Activated T-helper 1 cell treated with Interleukin-2 at 50 U/mL for 16 hours (primary cell): ENCODE measurements around the gene PRPF19.

Experiments used
- DNase-seq: peaks from one replicate; pipeline ENCODE4 v3.0.0-alpha.2; 2020; ENCODE audit warnings: low read depth

PRPF19 gene

DNA sequence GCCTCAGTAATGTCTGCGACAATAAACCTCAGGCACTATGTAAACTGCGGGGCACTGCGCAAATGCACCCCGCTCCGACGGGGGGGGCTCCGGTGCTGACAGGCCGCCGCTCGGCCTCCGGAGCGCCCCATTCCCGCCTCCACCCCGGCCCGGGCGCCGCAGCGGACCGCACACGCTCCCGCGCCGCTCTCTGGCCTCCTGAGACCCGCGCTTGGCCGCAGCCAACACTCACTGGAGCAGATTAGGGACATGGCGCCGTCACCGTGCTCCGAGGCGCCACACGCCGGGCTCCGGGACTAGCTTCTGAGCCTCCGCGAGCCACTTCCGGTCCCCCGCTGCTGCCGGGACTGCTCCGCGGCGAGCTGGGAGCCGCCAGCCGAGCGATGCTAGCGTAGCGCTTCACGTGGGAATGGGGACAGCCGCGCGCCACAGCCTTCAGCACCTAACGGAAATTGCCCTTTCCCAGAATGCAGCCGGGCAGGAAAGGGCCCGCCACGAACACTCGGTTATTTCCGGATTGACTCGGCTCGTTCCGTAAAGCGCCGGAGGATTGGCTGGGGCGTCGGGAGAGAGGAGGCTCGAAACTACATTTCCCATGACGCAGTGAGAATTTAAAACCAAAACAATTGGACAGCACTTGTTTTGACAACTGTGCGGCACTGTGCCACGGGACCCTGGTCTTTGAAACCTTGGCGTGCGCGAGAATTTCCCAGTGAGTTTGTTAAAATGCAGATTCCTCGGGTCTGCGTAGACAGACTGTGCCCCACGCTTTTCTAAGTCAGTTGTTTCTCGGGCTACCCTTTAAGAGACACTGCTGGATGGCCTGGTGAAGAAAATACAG lies at the start of gene PRPF19:
Gene PRPF19, minus strand, starts transcription at position 454 of the 841 bp plus-strand sequence. Its CDS starts 203 bp downstream, at position 251.
- DNase-seq = peak; percentile 97

DNA sequence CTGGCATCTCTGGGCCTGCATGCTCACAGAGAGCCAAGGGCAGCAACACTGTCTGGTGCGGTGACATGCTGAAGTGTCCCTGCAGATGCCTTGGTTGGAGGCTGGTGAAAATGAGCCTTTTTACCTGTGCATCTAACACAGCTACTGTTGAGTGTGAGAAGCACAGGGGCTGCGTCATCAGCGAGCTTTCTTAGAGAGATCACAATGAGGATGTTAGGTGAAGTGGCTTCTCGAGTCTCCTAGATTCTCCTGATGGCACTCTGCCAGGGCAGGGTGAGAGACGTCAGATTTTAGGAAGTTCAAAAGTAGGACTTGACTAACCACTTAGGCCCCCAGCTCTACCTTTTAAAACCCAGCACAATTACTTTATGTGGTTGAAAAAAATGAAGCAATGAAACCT lies 49.2 kb upstream of the PRPF19 start:
- no peak for DNase-seq

DNA sequence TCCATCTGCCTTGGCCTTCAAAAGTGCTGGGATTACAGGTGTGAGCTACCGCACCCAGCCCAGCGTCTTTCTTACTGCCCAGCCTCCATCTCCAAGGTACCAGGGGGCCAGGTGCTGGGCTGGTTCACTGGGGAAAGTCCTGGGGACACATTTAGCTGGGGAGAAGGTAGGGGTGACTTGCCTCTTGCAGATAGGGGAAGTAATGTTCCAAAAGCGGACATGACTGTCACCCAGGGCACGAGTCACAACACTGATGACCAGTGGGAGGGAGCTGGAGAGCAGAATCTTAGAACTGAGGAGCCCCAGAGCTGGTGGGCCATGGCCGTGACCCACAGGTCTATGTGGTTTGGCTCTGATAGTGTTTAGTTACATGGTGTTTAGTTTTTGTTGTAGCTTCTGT lies 48.0 kb upstream of the PRPF19 start:
- no peak for DNase-seq

DNA sequence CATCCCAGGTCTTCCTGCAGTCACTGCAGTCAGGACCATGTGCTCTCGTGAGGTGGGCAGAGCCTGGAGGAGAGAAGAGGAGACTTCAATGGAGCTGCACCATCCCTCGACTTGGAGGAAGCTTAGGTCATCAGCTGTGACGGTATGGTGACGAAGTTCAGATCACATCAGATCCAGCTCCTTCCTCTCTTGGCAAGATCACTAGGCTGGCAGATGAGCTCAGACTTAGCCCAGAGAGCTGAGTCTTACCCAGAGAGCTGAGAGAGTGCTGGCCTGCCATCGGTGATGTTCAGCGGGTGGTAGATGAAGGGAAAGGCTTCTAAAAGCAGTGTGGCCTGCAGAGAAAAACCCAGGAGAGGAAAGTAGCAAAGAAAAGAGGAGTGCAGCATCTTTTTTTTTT lies 47.4 kb upstream of the PRPF19 start:
- no peak for DNase-seq

DNA sequence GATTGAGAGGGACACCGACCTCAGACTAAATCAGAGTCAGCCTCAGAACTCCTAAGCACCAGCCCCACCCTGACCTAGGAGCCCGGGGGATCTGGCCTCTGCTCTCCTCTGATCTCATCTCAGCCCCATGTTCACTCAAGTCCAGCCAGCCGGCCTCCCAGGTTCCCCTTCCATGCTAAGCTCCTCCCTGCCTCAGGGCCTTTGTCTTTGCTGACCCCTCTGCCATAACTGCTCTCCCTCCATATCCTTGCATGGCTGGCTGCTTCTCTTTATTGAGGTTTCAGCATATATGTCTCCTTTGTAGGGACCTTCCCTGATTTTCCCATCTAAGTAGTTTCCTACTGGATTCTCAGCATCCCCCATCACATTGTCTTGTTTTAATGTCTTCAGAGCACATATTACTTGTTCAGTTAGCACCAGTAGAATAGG lies 46.4 kb upstream of the PRPF19 start:
- no peak for DNase-seq

DNA sequence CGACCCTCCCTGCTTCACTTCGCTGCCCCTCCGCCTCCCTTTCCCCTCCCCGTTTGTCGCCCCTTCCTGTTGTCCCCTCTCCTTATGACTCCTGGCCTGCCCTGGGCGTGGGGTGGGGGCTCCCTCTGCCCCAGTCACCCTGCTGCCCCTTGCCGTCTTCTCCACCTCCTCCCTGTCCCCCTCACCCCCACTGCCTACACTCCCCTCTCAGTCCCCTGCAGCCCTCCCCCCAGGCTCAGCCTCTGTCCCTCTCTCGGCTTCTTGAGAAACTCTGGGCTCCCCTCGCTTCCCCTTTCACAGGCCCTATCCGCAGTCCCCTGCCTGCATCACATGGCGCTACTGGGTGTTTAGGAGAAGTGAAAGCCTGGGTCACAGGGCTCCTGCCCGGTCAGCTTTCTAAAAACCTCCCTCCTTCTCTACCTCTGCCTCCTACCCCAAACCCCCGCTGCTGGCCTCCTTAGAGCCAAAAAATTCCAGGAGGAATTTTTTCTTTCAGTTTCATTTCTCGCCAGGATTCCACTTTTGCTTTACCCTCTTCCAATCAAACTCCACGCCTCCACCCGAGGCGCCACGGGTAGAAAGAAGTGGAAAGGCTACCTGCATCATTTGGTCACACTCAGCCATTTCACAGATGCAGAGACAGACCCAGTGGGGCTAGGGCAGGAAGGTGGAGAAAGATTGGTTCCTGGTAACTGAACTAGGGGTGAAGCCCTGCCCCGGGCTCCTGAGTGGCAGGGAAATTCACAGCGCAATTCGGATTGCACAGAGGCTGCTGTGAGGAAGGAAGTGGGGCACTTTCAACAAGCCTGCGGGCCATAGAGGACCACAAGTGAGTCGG lies 45.7 kb upstream of the PRPF19 start, which contains the start of gene SLC15A3:
Gene SLC15A3, minus strand, starts transcription at position 273 of the 838 bp plus-strand sequence. CDS start 625 bp downstream, outside the sequence.
- no peak for DNase-seq

DNA sequence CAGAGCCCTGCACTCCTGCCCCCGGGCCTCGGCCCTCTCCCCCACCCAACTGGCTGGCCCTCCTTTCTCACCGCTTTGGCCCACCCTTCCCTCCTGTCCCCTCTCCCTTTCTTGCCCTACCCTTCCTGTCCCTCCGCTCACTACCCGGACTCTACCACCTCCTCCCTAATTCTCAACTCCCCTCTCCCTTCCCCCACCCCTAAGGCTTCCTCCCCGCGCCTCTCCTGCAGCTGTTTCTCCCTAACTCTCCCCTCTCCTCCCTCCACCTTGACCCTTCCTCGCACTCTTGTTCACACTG lies 45.2 kb upstream of the PRPF19 start:
- no peak for DNase-seq

DNA sequence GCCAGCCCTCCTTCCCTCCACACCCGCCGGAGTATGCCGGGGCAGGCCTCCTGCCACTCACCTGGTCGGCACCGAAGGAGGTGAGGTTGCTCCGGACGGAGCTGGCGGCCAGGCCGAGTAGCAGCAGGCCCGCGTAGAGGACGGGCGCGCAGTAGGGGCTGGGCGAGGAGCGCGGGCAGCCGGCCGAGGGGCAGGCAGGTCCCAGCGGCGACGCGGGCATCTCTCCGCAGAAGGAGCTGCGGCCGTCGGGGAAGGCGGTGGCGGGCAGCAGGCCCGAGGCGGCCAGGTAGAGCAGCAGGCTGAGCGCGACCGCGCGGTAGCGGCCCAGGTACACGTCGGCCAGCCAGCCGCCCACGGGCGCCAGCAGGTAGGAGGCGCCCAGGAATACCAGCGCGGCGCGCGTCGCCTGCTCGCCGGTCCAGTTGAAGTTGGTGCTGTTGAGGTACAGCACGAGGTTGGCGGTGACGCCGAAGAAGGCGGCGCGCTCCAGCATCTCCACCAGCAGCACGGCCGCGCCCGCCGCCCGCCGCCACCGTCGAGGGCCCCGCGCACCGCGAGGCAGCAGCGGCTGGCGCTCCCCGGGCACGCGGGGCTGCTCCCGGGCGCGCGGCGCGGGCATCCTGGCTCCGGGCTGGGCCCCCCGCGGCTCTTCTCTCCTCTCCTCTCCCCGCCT lies 44.7 kb upstream of the PRPF19 start:
- no peak for DNase-seq

DNA sequence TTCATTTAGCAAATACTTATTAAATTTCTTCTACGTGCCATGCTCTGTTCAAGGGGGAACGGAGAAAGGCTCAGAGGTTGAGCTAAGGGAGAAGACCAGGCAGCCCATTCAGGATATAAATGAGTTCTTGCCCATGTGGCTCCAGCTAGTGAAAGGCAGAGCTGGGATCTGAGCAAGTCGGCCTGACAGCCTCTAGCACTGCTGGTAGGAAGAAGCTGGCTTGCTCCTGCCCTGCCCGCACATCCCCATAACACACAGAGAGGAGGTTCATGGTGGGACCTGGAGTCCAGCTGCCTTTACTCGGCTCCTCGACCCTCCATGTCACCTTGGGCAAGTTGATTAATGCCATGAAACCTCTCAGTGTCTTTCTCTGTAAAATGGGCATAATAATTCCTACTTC lies 43.6 kb upstream of the PRPF19 start:
- no peak for DNase-seq

DNA sequence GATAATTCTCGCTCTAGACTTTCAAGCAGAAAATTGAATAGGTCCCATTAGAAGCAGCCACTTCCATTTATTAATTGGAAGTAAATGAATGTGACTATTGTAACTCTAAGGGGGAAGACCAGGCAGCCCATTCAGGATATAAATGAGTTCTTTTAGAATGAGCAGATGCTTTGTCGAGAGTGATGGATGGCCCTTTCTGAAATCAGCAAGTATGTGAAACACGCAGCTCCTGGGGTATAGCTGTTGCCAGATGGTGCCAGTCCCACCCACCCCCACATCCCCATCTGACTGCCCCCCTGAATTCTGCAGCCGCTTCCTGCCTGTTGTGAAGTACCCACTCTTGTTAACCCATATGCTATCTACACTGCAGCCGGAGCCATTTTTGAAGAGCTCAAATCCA lies 41.9 kb upstream of the PRPF19 start:
- DNase-seq = no peak

DNA sequence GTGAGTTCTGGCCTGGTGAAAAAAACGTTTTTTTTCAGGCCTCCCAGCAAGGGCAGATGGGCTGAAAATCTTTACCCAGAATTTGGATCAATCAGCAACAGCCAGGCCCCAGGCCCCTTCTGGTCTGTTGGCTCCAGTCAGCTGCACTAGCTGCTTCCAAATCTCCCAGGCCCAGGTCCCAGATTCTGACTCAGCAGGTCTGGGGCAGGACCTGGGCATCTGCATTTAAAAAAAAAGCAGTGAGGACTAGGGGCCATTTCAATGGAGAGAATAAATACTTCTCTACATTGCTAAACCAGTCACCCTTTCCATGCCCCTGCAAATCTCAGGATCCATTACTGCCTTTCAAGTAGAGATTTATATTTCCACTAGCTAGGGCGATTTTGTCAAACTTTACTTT lies 41.3 kb upstream of the PRPF19 start:
- DNase-seq = no peak

DNA sequence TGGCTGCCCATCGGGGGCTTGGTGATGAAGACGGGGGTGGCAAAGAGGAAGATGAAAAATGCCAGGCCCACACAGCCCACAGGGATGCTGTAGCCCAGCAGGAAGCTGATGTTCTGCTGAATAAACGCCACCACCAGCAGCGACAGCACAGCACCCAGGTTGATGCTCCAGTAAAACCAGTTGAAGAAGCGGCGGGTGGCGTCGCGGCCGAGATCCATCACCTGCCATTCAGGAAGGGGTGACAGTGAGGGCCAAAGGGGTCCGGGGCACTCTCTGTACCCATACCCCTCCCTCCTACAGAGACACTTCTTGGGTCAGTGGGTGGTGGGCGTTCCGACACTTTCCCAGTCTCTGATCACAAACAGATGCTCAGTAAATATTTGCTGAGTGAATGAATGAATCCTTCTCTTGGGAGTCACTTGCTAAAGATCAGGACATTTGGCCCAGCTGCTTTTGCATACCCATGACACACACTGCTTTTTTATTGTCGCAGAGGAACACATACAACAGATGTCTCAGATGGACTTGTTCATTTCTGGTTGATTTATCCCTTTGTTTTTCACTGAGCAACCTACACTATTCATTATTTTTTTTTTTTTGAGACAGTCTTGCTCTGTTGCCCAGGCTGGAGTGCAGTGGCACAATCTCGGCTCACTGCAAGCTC lies 40.3 kb upstream of the PRPF19 start:
- no peak for DNase-seq

DNA sequence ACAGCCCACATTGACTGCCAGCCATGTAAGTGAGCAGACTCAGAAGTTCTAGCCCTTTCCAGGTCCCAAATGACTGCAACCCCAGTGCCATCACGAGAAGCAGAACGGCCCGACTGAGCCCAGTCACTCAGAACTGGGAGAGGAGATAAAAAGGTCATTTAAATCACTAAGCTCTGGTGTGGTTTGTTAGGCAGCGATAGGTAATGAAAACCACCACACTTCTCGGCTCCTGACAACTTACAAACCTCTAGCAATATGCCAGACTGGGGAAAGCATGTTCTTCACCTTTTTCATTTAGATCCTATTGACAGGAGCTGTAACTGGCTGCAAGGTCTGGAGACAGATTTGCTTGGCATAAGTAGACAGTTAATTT lies 38.9 kb upstream of the PRPF19 start:
- DNase-seq = no peak

DNA sequence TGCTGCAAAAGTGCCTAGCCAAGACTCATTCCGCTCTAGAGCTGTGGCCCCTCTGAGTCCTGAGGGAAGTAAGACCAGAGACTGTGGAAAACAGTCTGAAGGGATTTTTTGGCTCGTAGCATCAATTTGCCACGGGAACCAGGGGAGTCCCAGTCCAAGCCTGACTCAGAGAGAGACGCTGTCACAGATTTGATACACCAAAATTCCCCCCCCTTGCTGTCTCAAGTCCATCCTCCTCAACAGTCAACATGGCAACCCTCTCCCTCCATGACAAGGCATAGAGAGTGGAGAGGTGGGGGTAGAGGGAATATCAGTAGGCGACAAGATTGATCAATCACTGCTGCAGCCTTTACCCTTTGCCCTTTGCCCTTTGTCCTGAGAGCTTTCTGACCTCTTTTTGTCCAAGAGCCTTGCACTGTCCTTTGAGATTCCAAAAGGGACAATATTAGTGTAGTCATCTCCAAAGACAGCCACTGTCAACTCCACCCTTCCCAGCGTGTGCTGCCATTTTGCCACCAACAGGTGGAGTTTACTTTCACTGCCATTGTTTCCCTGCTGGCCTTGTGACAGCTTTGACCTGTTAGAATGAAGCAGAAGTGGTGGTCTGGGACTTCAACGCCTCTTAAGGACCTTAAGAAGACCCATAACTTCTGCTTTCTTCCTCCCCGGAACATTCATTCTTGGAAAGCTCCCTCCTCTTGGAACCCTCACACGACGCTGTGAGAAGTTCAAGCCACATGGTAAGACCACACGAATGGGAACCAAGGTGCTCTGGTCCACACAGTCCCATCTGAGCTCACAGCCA lies 38.3 kb upstream of the PRPF19 start:
- DNase-seq = no peak

DNA sequence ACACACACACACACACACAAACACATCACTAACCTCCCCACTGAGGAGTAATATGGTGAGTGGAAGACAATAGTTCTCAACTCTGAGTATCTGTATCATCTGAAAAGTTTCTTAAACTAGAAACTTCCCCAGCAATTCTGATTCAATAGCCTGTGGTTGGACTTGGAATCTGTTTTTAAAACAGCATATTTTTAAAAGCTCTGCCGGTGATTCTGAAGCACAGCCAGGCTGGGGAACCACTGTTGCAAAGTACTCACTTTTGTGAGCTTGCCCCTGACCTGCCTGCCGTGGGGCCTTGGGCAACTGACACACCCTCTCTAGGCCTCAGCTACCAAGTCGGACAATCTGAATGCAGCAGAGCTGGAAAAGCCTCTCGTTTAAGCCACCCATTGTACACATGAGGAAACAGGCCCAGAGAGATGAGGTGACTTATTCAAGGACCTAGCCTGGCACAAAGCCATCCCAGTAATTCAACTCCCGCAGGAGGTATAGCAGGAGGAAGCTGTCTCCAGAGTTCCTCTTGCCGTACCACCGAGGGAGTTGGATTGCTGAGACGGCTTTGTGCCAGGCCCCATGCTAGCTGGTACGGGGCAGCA lies 36.7 kb upstream of the PRPF19 start:
- no peak for DNase-seq

DNA sequence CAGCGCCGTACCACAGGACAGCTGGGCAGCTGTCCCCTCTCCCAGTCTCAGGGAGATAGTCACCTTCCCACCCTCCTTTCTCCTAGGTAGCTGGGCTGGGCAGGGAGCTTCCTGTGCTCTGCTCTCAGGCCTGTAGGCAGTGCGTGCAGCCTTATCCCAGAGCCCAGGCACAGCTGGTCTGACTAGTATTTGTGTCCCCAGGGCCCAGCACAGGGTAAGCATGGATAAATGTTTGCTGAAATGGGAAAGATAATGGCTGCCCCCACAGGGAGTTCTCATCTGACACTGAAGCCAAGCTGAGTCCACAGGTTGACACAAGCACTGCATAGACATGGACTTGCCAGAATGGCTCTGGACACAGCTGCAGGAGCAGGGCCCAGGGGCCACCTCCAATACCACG lies 35.8 kb upstream of the PRPF19 start:
- DNase-seq = no peak

DNA sequence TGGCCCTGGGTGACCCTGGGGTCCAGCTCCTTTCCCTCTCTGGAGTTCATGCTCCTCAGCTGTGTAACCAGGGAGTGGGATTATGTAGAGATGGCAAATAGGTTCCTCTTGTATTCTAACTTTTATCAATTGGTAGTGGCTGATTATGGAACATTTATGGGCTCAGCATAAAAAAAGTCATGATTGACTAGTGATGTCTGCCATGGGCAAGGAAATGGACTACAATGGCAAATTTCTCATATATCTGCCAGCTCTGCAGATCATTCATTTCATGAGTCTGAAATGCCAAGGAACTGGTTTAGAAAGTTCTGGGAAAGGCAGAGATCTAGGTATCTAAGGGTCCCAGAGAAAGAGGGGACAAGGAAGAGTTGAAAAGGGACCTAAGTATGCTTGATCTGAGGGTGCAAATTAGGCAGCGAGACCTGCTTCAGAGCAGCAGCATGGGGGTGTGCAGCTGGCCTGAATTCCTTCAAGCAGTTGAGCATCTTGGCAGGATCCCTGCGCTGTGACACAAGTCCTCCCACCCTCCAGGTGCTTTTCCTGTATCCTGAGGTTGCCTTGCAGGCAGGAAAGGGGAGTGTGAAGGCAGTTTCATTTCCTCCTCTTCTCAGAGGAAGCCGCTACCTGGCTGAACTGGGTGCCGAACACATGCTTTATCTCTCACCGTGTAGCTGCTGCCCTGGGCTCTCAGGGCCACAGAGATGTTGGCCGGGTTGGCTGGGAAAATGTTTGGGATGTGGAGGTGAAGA lies 35.2 kb upstream of the PRPF19 start:
- DNase-seq = no peak

DNA sequence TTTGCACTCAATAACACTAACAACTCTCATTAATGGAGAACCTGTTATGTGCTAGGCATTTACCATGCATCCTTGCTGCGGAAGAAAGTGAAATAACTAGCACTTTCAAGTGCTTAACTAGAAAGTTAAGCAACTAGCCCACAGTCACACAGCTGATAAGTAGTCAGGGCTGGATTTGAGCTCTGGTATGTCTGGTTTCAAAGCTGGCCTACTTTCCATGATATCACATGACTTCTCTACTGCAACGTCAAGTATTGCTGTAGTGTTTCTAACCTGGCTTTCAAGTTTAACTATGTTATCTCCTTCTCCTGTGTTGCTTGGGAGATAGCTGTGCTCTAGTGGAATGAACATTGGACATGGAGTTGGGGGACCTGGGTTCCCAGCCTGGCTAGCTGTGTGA lies 33.5 kb upstream of the PRPF19 start:
- DNase-seq = no peak

DNA sequence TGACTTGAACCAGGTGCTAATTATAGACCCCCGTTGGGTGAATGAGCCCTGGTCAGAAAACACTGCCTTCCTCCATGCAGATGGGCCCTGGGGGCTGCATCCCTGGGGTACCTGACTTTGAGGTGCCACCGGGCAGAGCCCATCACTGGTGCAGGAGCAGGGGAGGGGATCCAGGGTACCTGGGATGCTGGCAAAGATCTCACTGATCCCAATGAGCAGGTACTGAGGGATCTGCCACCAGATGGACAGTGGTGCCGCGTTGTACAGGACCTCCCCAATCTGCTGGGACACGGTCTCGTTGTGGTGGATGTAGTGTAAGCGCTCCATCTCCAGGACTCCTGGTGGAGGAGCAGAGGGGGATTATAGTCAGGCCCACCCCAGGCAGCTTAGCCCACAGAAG lies 32.9 kb upstream of the PRPF19 start:
- DNase-seq = no peak

DNA sequence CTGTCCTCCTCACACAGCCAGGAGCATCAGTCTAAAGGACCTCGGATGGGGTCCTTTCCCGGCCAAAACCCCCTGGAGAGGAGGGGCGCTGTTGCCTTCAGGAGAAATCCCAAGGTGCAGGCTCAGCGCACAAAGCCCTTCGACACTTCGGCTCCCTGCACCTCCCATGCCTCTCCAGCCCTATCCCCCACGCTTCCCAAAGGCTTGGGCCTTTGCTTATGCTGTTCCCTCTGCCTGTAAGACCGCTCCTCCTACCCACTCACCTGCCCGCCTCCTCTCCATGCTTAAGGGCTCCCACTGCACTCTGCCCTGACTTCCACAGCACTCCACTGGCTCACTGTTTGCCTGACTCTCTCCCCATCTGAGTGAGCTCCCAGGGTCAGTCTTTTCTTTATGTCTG lies 32.1 kb upstream of the PRPF19 start:
- no peak for DNase-seq
